Prostate gland (tissue), 2 donors: ENCODE data around the gene RBBP7. TPM values are rescaled to one million over a fixed set of nuclear protein-coding genes. Genes with fewer than 3 reads are reported as not detected.

Experiments used
- DNase-seq: peaks from one replicate; pipeline ENCODE4 v3.0.0-alpha.2; 2019; ENCODE audit warnings: low spot score
- H3K27ac ChIP-seq, 2 donors: fragments of 200-600 bp; sonication (generic); 2 replicates each; pipeline ENCODE4 v1.5.1; 2017 to 2019
- H3K27me3 ChIP-seq: fragments of 200-600 bp; sonication (generic); replicated peaks from 2 replicates; pipeline ENCODE4 v1.5.1; 2019; ENCODE audit not compliant: insufficient read depth
- H3K36me3 ChIP-seq, 2 donors: fragments of 200-600 bp; sonication (generic); 1 replicate in 1 of 2; 2 replicates in 1 of 2; pipeline versions ENCODE4 v1.5.1 to v1.8.1; 2017 to 2019
- H3K4me1 ChIP-seq: fragments of 200-600 bp; sonication (generic); replicated peaks from 2 replicates; pipeline ENCODE4 v1.5.1; 2019
- H3K4me3 ChIP-seq, 2 donors: fragments of 200-600 bp; sonication (generic); 2 replicates each; pipeline ENCODE4 v1.5.1; 2017 to 2019
- H3K9me3 ChIP-seq: fragments of 200-600 bp; sonication (generic); 2 replicates; pipeline ENCODE4 v1.5.1; 2017
- POLR2A ChIP-seq: fragments of 450-650 bp; IDR thresholded peaks from one replicate; pipeline ENCODE4 v1.6.1; 2016; ENCODE audit warnings: antibody characterized with exemption, mild to moderate bottlenecking
- POLR2AphosphoS5 ChIP-seq: sonication (generic); formaldehyde crosslinking; IDR thresholded peaks from one replicate; pipeline ENCODE4 v1.6.1; 2017; ENCODE audit warnings: antibody characterized with exemption
- WGBS: methylation state at CpG from one replicate; pipeline ENCODE4 v1.1.5; 2018; 5-methylcytosine and 5-hydroxymethylcytosine counted together
- intact Hi-C: fragments of 100-400 bp; cut with DNase I; formaldehyde crosslinking; loops from one replicate; pipeline ENCODE4 v1.14.2; 2022
- total RNA-seq, 2 donors: library from RNA; depleted of rRNA; stranded (reverse); fragments of >200 nt; gene quantifications; one replicate each; pipeline ENCODE4 v1.1.0, GENCODE V29; 2016
- TF ChIP-seq, protein P1 (sequence below), 4 experiments: fragments of 200-600 bp in 2 of 4; fragments of 450-650 bp in 2 of 4; sonication (generic) in 2 of 4; IDR thresholded peaks; 1 replicate in 3 of 4; 2 replicates in 1 of 4; pipeline ENCODE4 v1.5.1; 2016 to 2019; ENCODE audit warnings: antibody characterized with exemption in 4 of 4, mild to moderate bottlenecking in 2 of 4, moderate library complexity in 2 of 4

The RBBP7 gene
- total RNA-seq, 2 donors from 2014 or later, result 88.0 to 256 TPM

DNA sequence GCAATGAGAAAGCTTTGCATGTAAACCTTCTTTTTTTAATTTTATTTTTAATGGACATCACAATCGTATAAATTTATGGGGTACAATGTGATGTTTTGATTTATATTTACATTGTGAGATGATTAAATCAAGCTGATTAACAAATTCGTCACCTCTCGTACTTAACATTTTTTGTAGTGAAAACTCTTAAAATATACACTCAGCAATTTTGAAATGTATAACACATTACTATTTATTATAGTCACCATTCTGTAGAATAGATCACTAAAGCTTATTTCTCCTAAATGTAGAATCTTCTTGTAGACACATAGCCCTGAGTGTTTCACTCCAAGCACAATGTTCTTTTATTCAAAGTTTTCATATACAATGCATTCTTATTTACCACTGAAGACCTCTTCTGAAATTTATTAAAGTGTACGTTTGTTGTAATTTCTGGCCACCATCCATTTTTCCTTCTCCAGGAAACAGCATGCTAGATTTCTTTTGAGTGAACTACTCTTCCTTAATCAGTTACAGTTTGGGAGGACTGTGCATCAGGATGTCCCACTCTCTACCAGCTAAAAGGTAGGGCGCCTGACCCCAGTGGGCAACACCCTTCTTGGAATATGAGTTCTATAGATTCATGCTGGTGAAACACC, 4.4 kb upstream of the RBBP7 start:
- Histone ChIP-seq H3K4me1 (no peaks in the 10 kb centered on the region), H3K27me3 (no peaks in the 10 kb centered on the region), H3K9me3 (no peaks in the 10 kb centered on the region), H3K27ac (no peak overlapping the region), H3K4me3 (no peak overlapping the region), H3K36me3 (no peaks in the 10 kb centered on the region)
- WGBS, result 67% methylated on average over 5 of the region's 5 CpGs
- intact Hi-C loops, result no loop called here
- TF ChIP-seq, protein P1, sequence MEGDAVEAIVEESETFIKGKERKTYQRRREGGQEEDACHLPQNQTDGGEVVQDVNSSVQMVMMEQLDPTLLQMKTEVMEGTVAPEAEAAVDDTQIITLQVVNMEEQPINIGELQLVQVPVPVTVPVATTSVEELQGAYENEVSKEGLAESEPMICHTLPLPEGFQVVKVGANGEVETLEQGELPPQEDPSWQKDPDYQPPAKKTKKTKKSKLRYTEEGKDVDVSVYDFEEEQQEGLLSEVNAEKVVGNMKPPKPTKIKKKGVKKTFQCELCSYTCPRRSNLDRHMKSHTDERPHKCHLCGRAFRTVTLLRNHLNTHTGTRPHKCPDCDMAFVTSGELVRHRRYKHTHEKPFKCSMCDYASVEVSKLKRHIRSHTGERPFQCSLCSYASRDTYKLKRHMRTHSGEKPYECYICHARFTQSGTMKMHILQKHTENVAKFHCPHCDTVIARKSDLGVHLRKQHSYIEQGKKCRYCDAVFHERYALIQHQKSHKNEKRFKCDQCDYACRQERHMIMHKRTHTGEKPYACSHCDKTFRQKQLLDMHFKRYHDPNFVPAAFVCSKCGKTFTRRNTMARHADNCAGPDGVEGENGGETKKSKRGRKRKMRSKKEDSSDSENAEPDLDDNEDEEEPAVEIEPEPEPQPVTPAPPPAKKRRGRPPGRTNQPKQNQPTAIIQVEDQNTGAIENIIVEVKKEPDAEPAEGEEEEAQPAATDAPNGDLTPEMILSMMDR (IDR thresholded peaks at IDR 0.05), result no peak
- TF ChIP-seq POLR2AphosphoS5 (no peak), POLR2A (no peak)
- no peak for DNase-seq

DNA sequence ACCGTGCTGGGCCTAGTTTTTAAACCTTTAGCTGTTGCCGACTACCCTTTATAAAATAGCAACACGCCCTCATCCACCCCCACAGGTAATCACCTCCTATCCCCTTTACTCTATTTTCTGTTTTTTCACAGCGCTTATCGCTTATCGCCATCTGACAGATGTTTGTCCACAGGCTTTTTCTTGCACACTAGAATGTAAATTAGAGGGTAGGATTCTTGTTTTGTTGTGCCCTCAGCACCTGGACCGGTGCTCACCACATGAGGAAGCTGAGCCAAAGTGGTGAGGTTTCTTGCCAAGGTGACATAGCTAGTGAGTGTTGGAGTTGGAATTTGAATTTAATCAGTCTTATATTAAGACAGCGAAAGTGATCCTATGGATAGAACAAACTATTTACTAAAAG, 2.9 kb upstream of the RBBP7 start:
- DNase-seq, result no peak
- Histone ChIP-seq H3K9me3 (no peaks in the 10 kb centered on the region), H3K4me1 (no peaks in the 10 kb centered on the region), H3K27me3 (no peaks in the 10 kb centered on the region), H3K36me3 (no peaks in the 10 kb centered on the region), H3K27ac (no peak overlapping the region), H3K4me3 (no peak overlapping the region)
- TF ChIP-seq POLR2A, result no peak
- TF ChIP-seq POLR2AphosphoS5, result no peak
- TF ChIP-seq, protein P1 (IDR thresholded peaks at IDR 0.05), result no peak
- WGBS, result 63% methylated on average over 8 of the region's 8 CpGs
- intact Hi-C loops, result no loop called here

DNA sequence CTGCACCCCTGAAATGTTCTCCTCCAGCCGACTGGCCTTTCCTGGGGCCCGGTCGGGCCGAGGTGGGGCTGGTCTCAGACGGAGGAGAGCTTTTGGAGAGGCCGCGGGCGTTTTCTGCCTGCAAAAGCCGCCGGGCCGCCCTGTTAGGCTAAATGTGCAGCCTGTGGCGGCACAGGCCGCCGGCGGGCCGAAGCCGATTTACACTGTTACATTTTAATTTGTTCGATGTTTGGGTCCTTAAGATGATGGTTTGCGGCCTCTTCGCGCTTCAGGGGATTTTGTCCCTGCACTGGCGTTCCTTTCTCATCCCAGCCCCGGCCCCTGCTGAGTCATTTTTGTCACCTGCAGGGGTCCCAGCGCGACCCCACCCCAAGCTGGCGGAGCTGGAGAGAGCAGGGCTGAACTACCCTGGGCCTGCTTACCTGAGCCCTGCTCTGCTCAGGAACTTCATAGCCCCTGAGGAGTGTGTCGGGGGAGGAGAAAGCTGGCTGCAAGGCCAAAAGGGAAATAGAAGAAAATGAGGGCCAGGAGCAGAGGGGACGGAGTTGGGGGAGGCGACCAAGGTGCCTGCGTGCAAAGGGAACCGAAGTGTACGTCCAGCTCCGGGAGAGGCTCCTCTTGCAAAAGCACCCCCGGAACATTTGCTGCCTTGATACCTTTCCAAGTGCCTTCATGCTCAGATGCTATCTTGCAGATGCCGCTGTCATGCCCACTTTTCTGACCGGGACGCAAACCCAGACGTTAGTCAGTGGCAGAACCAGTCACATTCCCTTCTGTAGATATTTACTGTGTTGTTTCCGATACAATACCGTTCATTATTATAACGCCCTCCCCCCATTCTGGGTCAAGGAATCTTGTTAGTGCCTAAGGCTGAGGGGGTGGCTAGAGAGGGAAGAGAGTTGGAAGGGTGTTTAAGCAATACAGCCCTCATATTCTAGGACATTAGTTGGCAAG, 977 bp upstream of the RBBP7 start:
- 1% methylated on average over 28 of the region's 41 CpGs for WGBS
- Histone ChIP-seq H3K4me1 (no peaks in the 10 kb centered on the region), H3K27me3 (no peaks in the 10 kb centered on the region), H3K9me3 (no peaks in the 10 kb centered on the region), H3K36me3 (no peaks in the 10 kb centered on the region), H3K27ac (peak overlapping the region; percentile 75 to 78), H3K4me3 (peak overlapping the region; percentile 27 to 38)
- TF ChIP-seq POLR2A (no peak), POLR2AphosphoS5 (no peak)
- TF ChIP-seq, protein P1 (IDR thresholded peaks at IDR 0.05), result no peak
- intact Hi-C loops, result no loop called here
- peak; percentile 8 for DNase-seq

DNA sequence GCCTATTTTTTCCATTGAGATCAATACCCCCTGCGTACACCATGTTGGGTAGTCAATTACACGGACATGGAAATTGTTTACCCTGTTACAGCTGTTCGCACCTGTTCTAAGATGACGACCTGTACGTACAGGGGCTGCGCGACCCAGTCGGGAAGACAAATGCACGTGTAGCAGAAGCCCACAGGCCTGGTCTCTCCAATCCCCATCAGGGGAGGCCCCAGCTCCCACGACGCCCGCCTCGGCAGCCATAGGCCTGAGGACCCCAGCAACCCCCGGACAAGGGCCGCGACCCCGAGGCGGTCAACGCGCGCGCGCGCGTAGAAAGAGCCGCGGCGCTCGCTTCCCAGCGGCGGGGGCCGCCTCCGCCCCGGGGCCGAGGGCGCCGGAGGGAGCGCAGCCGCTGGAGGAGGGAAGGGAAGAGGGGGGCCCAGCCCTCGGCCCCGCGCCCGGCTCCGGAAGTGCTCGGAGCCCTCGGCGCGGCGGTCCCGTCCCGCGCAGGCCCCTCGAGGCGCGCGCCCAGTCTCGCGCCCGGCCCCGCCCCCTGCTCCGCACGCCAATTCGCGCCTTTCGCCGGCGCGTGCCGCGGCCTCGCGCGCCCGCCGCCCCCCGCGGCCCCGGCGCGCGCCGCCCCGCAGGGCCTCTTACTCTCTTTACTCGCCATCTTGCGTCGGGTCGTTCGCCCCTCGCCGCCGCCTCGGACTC, 618 bp downstream of the RBBP7 start:
- DNase-seq, result peak; percentile 4
- intact Hi-C loops, result no loop called here

More for the DNA sequence above, 618 bp downstream of the RBBP7 start:
- Histone ChIP-seq H3K27ac (peak overlapping the region; percentile 85 to 89), H3K27me3 (no peaks in the 10 kb centered on the region), H3K4me3 (peak overlapping the region; percentile 49 to 50), H3K4me1 (no peaks in the 10 kb centered on the region), H3K36me3 (no peaks in the 10 kb centered on the region), H3K9me3 (no peaks in the 10 kb centered on the region)
- no peak for TF ChIP-seq POLR2AphosphoS5
- no peak for TF ChIP-seq POLR2A
- TF ChIP-seq, protein P1 (IDR thresholded peaks at IDR 0.05), result no peak
- WGBS, result 0% methylated on average over 11 of the region's 92 CpGs
